GM03348 (cell line): ENCODE results near the gene AUTS2.

Experiments used
- DNase-seq: peaks from one replicate; pipeline ENCODE4 v3.0.0; 2012; ENCODE audit warnings: low spot score

AUTS2 gene

DNA sequence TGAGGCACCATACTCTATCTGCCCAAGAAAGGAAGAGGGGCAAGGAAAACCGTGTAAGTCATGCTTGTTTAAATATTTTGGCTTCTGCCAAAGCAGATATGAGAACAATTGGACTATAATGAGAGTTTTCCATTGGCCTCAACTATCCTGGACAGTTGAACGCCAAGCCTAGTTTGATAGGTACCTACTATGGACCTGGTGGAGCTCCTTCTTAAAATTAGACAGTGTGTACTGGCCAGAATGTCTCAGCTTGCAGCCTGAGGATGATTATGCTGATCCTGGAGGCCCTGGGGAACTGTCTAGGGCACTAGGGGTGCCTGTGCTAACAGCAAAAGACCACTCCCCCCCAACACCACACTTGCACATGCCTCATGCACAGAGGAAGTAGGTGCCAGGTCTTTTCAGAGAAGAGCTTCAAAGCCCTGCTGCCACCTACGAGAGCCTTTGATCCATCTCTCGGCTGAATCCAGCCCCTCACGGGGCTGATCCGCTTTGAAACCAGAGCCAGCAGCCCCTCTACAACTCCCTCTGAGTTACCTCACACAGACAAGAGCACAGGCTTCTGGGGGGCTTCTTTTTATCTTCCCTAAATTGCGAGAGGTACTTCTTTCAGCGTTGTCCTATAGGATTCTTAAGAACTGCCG lies 1059.8 kb downstream of the AUTS2 start:
- no peak for DNase-seq

GRCh38 chr7:70659263-70659662 lies 1061.0 kb downstream of the AUTS2 start:
- DNase-seq = no peak

GRCh38 chr7:70660154-70660818 lies 1062.0 kb downstream of the AUTS2 start:
- DNase-seq = no peak

DNA sequence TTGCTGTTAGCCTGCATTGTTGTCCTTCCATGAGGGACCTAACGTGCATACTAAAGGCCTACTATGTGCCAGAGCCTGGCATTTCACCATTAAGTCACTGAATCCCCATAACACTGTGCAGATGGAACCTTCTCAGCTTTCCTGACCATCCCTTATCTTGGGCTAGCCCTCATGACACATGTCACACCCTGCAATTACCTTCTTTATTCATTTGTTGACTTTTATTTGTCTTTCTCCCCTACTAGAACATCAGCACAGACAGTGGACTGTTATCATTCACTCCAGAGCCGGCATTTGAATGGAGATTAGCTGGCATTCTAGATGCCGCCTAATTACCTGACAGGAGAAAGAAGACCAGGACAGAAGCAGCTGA lies 1062.5 kb downstream of the AUTS2 start:
- DNase-seq = no peak

- no peak for DNase-seq
These were observed 1065.4 kb downstream of the AUTS2 start for GRCh38 chr7:70663680-70664079.

GRCh38 chr7:70665997-70666396 lies 1067.7 kb downstream of the AUTS2 start:
- DNase-seq = no peak

GRCh38 chr7:70667406-70667805 lies 1069.1 kb downstream of the AUTS2 start:
- DNase-seq = no peak

DNA sequence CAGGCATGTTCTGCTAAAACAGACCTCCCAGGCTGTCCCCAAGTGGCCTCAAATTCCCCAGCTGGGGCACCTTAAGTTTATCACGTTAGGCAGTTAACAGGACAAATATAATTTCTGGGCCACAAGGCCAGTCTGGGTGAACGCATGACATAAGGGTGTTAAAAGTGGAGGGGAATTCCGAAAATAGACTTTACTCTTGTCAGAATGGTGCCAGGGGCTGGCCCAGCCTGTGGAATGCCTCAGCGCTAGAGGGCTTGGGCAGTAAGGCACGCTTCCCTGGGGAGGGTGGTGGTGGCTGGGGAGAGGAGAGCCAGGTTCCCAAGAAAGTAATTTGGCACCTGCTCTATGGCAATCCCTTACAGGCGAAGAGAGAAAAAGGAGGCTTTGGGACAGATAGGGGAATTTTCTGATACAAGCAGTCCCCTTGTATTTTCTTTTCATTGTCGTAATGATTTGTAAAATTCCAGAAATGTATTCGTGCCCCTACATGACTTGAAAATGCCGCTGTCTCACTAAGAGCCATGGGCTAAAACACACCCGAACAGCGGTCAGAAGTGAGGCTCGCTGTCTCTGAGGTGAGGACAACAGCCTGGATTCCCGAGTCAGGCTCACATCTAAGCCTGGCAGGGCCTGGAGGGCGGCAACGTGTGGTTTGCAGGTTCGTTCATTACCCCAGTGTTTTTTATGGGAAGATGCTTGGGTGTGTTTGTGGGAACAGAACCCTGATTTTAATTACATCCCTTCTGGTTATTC lies 1070.5 kb downstream of the AUTS2 start:
- no peak for DNase-seq

DNA sequence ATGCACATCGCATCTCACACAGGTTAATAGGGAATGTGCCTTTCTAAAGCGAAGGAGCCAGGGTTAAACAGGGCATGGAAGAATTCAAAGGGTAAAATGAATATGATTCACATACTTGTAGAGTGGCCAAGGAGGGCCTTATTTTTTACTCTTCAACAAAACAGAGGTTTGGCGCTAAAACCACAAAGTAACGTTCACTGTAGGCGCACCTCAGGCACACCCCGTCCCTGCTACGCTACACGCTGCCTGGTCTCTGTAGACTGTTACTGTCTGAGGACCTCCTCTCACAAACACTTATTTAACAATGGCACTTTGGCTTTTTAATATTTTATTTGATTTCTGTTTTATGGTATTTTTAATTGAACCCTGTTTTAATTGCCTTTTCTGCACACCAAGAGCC lies 1071.6 kb downstream of the AUTS2 start:
- no peak for DNase-seq

- DNase-seq = no peak
These were observed 1072.0 kb downstream of the AUTS2 start for GRCh38 chr7:70670288-70670687.

GRCh38 chr7:70673778-70674570 lies 1075.7 kb downstream of the AUTS2 start:
- DNase-seq = no peak

DNA sequence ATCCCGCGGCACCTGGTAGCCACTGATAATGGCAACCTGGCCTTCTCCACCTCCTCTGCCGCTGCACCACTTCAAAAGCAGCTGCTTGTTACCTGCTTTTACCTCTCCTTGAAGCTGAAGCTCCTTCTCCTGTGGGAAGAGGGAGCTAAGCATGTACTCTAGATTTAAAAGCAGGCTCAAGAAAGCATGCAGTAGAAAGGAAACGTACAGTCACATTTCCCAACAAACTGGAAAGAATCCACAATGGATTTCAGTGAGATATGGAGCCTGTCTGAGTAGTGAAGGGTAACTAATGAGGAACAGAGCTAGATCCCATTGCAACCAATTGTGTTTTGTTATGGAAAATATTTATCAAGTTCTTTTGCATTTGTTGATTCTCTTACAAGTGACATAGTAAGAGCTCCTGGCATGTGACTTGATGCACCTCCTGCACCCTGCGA lies 1076.3 kb downstream of the AUTS2 start:
- DNase-seq = peak; percentile 31

- DNase-seq = no peak
These were observed 1078.0 kb downstream of the AUTS2 start for GRCh38 chr7:70676243-70676642.

GRCh38 chr7:70678621-70679251 lies 1080.5 kb downstream of the AUTS2 start:
- DNase-seq = peak; percentile 59

GRCh38 chr7:70679661-70680060 lies 1081.4 kb downstream of the AUTS2 start:
- DNase-seq = peak; percentile 52

DNA sequence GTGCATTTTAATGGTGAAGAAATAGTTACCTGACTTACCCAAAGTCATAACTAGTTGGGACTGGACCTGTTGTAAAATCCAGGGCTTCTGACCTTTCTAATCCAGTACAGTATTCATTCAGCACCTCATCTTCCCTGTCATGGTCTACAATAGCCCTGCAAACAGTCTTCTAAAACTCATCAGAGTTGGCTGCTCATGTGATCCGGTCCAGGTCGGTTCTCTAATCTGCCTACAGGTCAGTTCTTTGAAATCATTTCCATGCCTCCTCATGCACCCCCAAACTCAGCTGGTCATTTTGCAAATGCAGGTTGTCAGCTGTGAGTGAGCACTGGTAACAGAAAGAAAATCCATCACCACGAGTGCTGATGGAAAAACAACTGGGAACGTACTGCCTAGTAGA lies 1082.0 kb downstream of the AUTS2 start:
- no peak for DNase-seq

- no peak for DNase-seq
These were observed 1082.6 kb downstream of the AUTS2 start for GRCh38 chr7:70680743-70681468.

DNA sequence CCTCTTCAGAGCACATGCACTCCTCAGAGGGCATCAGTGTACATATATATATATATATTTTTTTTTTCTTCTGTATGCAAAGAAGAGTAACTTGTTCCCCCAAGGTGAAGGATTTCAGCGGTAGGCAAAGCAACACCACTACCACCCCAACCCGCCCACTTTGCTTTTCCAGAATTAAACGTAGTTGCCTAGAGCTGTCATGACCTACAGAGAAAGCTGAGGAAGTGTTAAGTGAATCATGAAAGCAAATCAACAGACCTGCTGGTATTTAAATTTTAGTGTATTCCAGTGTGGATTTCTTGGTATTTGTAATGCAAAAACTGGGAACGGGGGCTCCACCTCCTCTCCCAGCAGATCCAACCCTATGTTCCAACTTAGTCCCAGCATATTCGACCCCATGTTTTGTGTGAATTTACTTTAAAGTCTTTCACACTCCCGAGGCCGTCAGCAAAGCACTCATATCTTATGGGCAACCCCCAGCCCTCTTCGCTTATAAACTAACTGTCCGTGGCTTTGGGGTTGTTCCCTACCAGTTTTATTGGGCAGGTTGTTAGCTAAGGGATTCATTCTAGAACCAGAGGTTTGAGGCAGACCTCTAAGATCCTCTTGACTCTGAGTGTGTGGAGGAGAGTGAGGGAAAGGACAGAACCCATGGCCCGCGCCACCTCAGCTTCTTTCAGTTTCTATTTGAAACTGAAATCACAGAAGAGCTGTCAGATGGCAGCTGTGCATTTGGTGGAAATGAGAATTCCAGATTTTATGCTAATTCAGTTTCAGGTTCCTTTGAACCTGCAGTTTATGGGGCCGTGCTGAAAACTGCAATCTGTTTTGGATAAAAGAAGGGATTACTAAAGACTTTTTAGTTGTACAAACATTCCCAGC lies 1083.4 kb downstream of the AUTS2 start:
- no peak for DNase-seq

DNA sequence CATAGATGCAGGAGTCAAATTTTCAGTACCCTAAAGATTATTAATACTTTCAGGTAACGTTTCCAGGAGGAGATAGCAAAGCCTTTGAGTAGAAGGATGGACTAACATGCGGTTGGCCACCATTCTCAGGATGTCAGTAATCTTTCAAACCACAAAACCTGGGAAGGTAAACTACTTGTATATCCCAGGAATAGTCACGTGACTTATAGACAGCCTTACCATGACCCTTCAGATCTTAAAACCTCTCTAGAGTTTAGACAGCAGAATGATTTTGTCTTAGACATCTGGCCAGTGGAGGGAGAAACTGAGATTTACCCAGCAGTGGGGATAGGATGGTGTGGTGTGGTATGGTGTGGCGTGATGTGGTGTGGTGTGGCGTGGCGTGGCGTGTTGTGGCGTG lies 1085.9 kb downstream of the AUTS2 start:
- DNase-seq = no peak

GRCh38 chr7:70693321-70693685 lies 1095.0 kb downstream of the AUTS2 start:
- DNase-seq = no peak
